Esophagus squamous epithelium (tissue), 4 donors: ENCODE results near the gene PTK6.

Source experiments
- CTCF ChIP-seq, 6 experiments: fragments of 450-650 bp in 4 of 6; fragments of 200-600 bp in 2 of 6; sonication (generic) in 2 of 6; IDR thresholded peaks; one replicate each; pipeline ENCODE4 v1.5.1; 2016 to 2019; ENCODE audit warnings: antibody characterized with exemption in 6 of 6, mild to moderate bottlenecking in 4 of 6, moderate library complexity in 4 of 6
- POLR2A ChIP-seq, 4 donors: fragments of 450-650 bp; IDR thresholded peaks; one replicate each; pipeline ENCODE4 v1.6.1; 2017; ENCODE audit warnings: antibody characterized with exemption in 4 of 4, mild to moderate bottlenecking in 4 of 4, moderate library complexity in 3 of 4

DNA sequence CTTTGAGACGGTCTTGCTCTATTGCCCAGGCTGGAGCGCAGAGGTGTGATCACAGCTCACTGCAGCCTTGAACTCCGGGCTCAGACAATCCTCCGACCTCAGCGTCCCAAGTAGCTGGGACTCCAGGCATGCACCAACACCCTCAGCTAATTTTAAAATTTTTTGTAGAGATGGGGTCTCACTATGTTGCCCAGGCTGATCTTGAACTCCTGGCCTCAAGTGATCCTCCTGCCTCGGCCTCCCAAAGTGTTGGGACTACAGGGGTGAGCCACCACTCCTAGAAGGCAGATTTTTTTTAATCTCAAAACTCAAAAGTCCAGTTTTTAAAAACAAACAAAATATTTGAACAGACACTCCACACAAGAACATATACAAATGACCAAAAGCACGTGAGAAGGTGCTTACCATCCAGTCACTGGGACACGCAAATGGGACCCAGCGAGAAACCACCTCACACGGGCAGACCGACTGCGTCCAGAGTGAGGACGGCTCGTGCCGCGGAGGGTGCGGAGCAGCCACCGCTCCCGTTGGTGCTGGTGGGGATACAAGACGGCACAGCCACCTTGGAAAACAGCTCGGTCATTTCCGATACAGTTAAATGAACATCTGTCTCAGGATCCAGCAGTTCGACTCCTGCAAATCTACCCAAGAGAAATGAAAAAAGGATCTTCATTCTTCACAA is 45.3 kb upstream of the PTK6 start:
- TF ChIP-seq CTCF (IDR thresholded peaks at IDR 0.05), result no peak
- no peak for TF ChIP-seq POLR2A (IDR thresholded peaks at IDR 0.05)
